HG03571 (cell line): ENCODE results near the gene CSNK1G2.

Experiments used
- ATAC-seq: cut with Tn5 transposase; IDR thresholded peaks from one replicate; pipeline ENCODE4 v1.9.1; 2021; ENCODE audit not compliant: unreplicated experiment

The CSNK1G2 gene

GRCh38 chr19:1917926-1918325 lies 23.0 kb upstream of the CSNK1G2 start:
- ATAC-seq, result no peak

- no peak for ATAC-seq
Measured at GRCh38 chr19:1918975-1919374, 22.0 kb upstream of the CSNK1G2 start.

- ATAC-seq, result no peak
Measured at GRCh38 chr19:1920644-1921043, 20.3 kb upstream of the CSNK1G2 start.

- ATAC-seq, result no peak
Measured at GRCh38 chr19:1921326-1921725, 19.6 kb upstream of the CSNK1G2 start.

GRCh38 chr19:1921825-1922224 lies 19.1 kb upstream of the CSNK1G2 start:
- ATAC-seq, result no peak

- no peak for ATAC-seq
Measured at GRCh38 chr19:1922803-1923202, 18.2 kb upstream of the CSNK1G2 start.

GRCh38 chr19:1923319-1923718 lies 17.7 kb upstream of the CSNK1G2 start:
- no peak for ATAC-seq

- no peak for ATAC-seq
Measured at GRCh38 chr19:1924320-1924961, 16.5 kb upstream of the CSNK1G2 start.

GRCh38 chr19:1925544-1925943 lies 15.4 kb upstream of the CSNK1G2 start:
- ATAC-seq, result no peak

GRCh38 chr19:1929021-1929742 lies 11.8 kb upstream of the CSNK1G2 start:
- ATAC-seq, result no peak

- no peak for ATAC-seq
Measured at GRCh38 chr19:1931445-1931844, 9.5 kb upstream of the CSNK1G2 start.

GRCh38 chr19:1932395-1932794 lies 8.6 kb upstream of the CSNK1G2 start:
- ATAC-seq, result no peak

GRCh38 chr19:1933244-1933643 lies 7.7 kb upstream of the CSNK1G2 start:
- no peak for ATAC-seq

GRCh38 chr19:1933942-1934341 lies 7.0 kb upstream of the CSNK1G2 start:
- ATAC-seq, result no peak

GRCh38 chr19:1935484-1936208 lies 5.3 kb upstream of the CSNK1G2 start:
- ATAC-seq, result no peak

GRCh38 chr19:1936430-1936829 lies 4.5 kb upstream of the CSNK1G2 start:
- ATAC-seq, result no peak

GRCh38 chr19:1936916-1937610 lies 3.9 kb upstream of the CSNK1G2 start:
- ATAC-seq, result no peak

GRCh38 chr19:1938071-1938470 lies 2.9 kb upstream of the CSNK1G2 start:
- ATAC-seq, result no peak

GRCh38 chr19:1942078-1942933 lies 1.3 kb downstream of the CSNK1G2 start:
- ATAC-seq, result no peak

GRCh38 chr19:1942934-1943555 lies 2.1 kb downstream of the CSNK1G2 start:
- ATAC-seq, result no peak
